Right cardiac atrium (tissue), 5 donors: ENCODE data around the gene CTCF. TPM values are rescaled to one million over a fixed set of nuclear protein-coding genes. Genes with fewer than 3 reads are reported as not detected.
A peak's percentile ranks its signal among the peaks of the same experiment; 100 is the strongest.

Source experiments
- ATAC-seq, 2 donors: fragments of 200-7000 bp; cut with Tn5 transposase; one replicate each; pipeline versions ENCODE4 v1.8.0 to v1.9.1; 2020; ENCODE audit warnings: moderate library complexity in 2 of 2, mild to moderate bottlenecking in 1 of 2
- DNase-seq, 3 donors: peaks; one replicate each; pipeline ENCODE4 v3.0.0-alpha.2; 2020
- H3K27ac ChIP-seq: one replicate; pipeline ENCODE4 v1.5.1; 2013; ENCODE audit warnings: mild to moderate bottlenecking, low read length, control low read depth, moderate library complexity
- H3K27me3 ChIP-seq: one replicate; pipeline ENCODE4 v1.6.1; 2013; ENCODE audit not compliant: control insufficient read depth, insufficient read depth
- H3K4me1 ChIP-seq: one replicate; pipeline ENCODE4 v1.6.1; 2013; ENCODE audit warnings: low read length; ENCODE audit not compliant: control insufficient read depth, insufficient read depth
- H3K4me3 ChIP-seq: one replicate; pipeline ENCODE4 v1.5.1; 2013; ENCODE audit warnings: low read length, control low read depth
- H3K9me3 ChIP-seq: one replicate; pipeline ENCODE4 v1.6.1; 2013; ENCODE audit warnings: low read length; ENCODE audit not compliant: control insufficient read depth
- WGBS: extraction: QIAGEN DNeasy Blood & Tissue Kit; methylation state at CpG from one replicate; pipeline ENCODE4 v1.1.7; 2013; 5-methylcytosine and 5-hydroxymethylcytosine counted together
- intact Hi-C, 4 donors: fragments of 100-400 bp; cut with DNase I; formaldehyde crosslinking; loops; one replicate each; pipeline versions ENCODE4 v1.11.0 to v1.14.0; 2022 to 2023
- polyA plus RNA-seq: library from polyadenylated mRNA; stranded (reverse); fragments of 200-250 nt; gene quantifications from one replicate; pipeline ENCODE4 v1.2.3, GENCODE V29; 2013
- total RNA-seq, 4 donors: library from RNA; stranded (reverse); fragmentation: NEBNext Ultra II Directional; extraction: Animal tissue kit (Norgen Biotek cat#: 25700); gene quantifications; one replicate each; pipeline ENCODE4 v1.2.1, GENCODE V29; 2021
- donor health status: healthy with polysubstance abuse.
- donor health status: DM: no; HTN: yes; CAD: no.
- donor health status: DM: no; HTN: no; CAD: no.
- donor health status: DM: no; HTN: yes; CAD: no; lungs with severe emphysema.
- donor health status: DM: yes; HTN: yes; CAD: no.

The CTCF gene
- total and polyA plus RNA-seq, 5 donors = 17.5 to 30.5 (median 27.8) TPM

DNA sequence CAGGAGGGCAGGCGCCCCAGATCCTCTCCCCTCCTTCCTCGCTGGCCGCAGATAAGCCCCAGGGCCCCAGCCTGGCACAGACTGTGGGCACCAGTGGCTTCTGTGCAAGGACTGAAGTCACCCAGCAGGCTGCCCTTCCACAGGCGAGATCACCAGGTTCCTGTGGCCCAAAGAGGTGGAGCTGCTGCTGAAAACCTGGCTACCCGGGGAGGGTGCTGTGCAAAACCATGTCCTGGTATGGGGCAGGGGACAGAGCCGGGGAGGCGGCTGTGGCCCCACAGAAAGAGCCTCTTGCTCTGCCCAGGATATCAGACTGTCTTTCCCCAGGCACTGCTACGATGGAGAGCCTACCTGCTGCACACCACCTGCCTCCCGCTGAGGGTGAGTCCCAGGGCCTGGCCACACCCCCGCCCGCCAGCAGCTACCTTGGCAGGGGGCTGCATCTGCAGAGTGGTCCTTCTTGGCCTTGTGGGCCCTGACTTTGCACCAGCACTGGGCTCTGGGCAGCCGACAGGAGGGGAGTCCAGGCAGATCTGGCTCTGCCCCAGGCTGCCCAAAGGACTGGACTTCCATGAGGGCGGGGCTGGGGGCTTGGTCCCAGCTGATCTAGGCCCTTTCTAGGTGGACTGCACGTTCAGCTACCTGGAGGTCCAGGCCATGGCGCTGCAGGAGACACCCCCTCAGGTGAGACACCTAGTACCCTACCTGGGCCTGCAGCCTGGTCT lies 83.2 kb downstream of the CTCF start:
- Histone ChIP-seq H3K4me1 (no peaks in the 10 kb centered on the region), H3K4me3 (no peak overlapping the region), H3K27ac (no peak overlapping the region), H3K9me3 (no peaks in the 10 kb centered on the region), H3K27me3 (no peaks in the 10 kb centered on the region)
- 80% methylated on average over 15 of the region's 15 CpGs for WGBS
- intact Hi-C loops = loop anchor here in 2 of 4 donors (2.0 to 10.0 kb wide), 2 partner anchors 81 to 125 kb away; partner anchors contain the start of gene CTCF (in 1 of the 2)
- ATAC-seq (no peak), DNase-seq (peak in 2 of 3 donors; percentile 47 to 58)

DNA sequence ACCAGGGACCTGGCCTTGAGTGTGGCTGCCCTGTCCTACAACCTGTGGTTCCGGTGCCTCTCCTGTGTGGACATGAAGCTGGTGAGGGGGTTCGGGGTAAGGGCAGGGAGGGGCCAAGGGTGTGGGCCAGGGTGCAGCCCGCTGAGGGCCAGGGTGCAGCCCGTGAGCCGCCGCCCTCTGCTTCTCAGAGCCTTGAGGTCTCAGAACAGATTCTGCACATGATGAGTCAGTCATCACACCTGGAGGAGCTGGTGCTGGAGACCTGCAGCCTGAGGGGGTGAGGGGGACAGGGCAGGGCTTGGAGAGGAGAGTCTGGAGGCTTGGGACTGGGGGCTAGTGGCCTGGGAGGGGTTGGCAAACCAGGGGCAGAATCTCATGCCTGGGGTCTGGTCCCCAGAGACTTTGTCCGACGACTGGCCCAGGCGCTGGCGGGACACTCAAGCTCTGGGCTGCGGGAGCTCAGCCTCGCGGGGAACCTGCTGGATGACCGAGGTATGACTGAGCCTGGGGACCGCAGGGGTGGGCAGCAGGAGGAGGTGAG lies 84.9 kb downstream of the CTCF start:
- H3K4me1 ChIP-seq = no peaks in the 10 kb centered on the region
- H3K4me3 ChIP-seq = no peak overlapping the region
- no peaks in the 10 kb centered on the region for H3K27me3 ChIP-seq
- DNase-seq (peak in 1 of 3 donors; percentile 26), ATAC-seq (no peak)
- intact Hi-C loops = loop anchor here in 1 of 4 donors (10.0 kb wide), 1 partner anchor 82 kb away; the partner anchor contains the start of gene CTCF
- WGBS = 71% methylated on average over 15 of the region's 15 CpGs
- H3K9me3 ChIP-seq = no peaks in the 10 kb centered on the region
- no peak overlapping the region for H3K27ac ChIP-seq

DNA sequence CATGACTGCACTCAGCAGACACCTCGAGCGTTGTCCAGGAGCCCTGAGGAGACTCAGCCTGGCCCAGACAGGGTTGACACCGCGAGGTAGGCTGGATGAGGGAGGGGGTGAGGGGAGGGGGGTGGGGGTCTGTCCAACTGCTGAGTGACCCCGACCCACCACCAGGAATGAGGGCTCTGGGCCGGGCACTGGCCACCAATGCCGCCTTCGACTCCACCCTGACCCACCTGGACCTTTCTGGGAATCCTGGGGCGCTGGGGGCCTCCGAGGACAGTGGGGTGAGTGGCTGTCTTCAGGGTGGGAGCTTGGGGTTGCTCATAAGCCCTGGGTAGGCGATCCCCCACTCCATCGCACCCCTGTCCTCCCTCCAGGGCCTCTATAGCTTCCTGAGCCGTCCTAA lies 85.4 kb downstream of the CTCF start:
- ATAC-seq (no peak), DNase-seq (peak in 1 of 3 donors; percentile 28)
- H3K27ac ChIP-seq = no peak overlapping the region
- no peaks in the 10 kb centered on the region for H3K4me1 ChIP-seq
- WGBS = 69% methylated on average over 13 of the region's 13 CpGs
- no peak overlapping the region for H3K4me3 ChIP-seq
- no peaks in the 10 kb centered on the region for H3K27me3 ChIP-seq
- no peaks in the 10 kb centered on the region for H3K9me3 ChIP-seq
- intact Hi-C loops = loop anchor here in 1 of 4 donors (10.0 kb wide), 1 partner anchor 83 kb away; the partner anchor contains the start of gene CTCF

DNA sequence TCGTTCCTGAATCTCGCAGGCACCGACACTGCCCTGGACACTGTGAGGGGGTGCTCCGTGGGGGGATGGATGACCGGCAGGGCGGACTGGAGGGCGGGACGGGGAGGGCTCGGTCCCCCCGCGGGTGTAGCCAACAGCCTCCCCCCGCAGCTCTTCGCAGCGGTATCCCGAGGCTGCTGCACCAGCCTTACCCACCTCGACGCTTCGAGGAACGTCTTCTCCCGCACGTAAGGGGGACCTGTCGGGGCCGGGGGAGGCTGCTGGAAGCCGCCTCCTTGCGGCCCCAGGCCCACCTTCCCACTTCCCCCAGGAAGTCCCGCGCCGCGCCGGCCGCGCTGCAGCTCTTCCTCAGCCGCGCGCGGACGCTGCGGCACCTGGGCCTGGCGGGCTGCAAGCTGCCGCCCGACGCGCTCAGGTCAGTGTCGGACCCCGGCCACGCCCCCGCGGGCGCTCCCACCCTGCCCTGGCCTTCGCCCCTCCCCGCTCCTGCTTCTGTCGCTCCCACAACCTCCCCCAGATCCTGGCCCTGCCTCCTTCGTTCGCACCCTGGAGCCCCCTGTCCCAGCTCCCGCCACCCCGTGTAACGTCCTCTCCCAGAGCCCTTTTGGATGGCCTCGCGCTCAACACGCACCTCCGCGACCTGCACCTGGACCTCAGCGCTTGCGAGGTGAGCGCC lies 85.9 kb downstream of the CTCF start:
- Histone ChIP-seq H3K4me1 (peaks cover 2% of the 10 kb centered on the region), H3K27ac (no peak overlapping the region), H3K4me3 (no peak overlapping the region), H3K9me3 (no peaks in the 10 kb centered on the region), H3K27me3 (no peaks in the 10 kb centered on the region)
- intact Hi-C loops = loop anchor here in 1 of 4 donors (10.0 kb wide), 1 partner anchor 83 kb away; the partner anchor contains the start of gene CTCF
- DNase-seq (peak in 1 of 3 donors; percentile 44), ATAC-seq (no peak)
- WGBS = 20% methylated on average over 65 of the region's 65 CpGs

DNA sequence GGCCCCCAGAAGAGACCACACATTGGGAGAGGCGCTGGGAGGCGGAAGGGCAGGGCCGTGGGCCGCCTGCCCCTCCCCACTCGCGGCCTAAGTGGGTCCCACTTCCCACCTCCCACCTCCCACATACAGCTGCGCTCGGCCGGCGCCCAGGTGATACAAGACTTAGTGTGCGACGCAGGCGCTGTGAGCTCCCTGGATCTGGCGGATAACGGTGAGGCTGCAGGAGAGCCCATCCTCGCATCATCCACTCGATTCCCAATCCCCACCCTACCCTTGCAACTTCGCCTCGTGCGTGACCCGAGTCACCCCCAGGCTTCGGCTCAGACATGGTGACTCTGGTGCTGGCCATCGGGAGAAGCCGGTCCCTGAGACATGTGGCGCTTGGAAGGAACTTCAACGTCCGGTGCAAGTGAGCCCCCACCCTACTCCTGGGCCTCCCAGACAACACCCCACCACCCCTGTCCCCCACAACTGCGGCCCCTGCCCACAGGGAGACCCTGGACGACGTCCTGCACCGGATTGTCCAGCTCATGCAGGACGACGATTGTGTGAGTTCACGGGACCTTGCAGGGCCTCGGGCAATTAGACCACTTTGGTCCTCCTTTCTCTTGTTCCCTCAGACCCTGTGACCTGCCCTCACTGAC lies 86.6 kb downstream of the CTCF start:
- WGBS = 46% methylated on average over 35 of the region's 35 CpGs
- DNase-seq (peak in 1 of 3 donors; percentile 38), ATAC-seq (no peak)
- intact Hi-C loops = loop anchor here in 1 of 4 donors (10.0 kb wide), 1 partner anchor 84 kb away; the partner anchor contains the start of gene CTCF
- no peaks in the 10 kb centered on the region for H3K27me3 ChIP-seq
- H3K9me3 ChIP-seq = no peaks in the 10 kb centered on the region
- H3K4me1 ChIP-seq = peaks cover 2% of the 10 kb centered on the region
- H3K4me3 ChIP-seq = no peak overlapping the region
- H3K27ac ChIP-seq = no peak overlapping the region

DNA sequence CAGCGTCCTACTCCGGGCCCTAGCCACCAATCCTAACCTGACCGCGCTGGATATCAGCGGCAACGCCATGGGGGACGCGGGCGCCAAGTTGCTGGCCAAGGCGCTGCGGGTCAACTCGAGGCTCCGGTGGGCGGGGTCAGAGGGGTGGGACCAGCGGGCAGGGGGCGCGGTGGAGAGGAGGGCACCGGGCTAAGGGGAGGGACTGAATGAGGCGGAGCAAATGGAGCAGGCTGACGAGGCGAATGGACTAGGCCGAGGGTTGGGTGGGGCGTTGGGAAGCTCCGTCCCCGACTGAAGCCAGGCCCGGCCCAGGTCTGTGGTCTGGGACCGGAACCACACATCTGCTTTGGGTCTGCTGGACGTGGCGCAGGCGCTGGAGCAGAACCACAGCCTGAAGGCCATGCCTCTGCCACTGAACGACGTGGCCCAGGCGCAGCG lies 87.2 kb downstream of the CTCF start:
- DNase-seq (peak in 2 of 3 donors; percentile 72 to 74), ATAC-seq (peak; percentile 24 to 50)
- no peaks in the 10 kb centered on the region for H3K27me3 ChIP-seq
- peaks cover 2% of the 10 kb centered on the region for H3K4me1 ChIP-seq
- H3K27ac ChIP-seq = no peak overlapping the region
- H3K9me3 ChIP-seq = no peaks in the 10 kb centered on the region
- H3K4me3 ChIP-seq = no peak overlapping the region
- intact Hi-C loops = loop anchor here in 1 of 4 donors (10.0 kb wide), 1 partner anchor 85 kb away; the partner anchor contains the start of gene CTCF
- 17% methylated on average over 34 of the region's 34 CpGs for WGBS

DNA sequence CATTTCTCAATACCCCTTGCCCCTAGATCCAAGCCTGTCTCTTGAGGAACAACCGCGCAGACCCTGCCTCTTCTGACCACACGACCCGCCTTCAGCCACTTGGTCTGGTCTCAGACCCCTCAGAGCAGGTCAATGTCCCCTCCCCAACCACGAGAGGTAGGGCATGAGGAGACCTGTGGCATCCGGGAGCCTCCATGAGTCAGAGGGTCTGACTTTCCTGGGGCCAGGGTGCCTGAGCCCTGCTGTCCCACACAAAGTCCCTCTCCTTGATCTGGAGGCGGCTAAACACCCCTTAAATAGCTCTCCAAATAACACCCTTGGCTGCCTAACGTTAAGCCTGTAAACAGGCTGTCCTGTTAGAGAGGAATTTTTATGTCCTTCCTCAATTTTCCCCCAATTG lies 87.7 kb downstream of the CTCF start:
- no peaks in the 10 kb centered on the region for H3K27me3 ChIP-seq
- WGBS = 60% methylated on average over 8 of the region's 8 CpGs
- intact Hi-C loops = no loop called here
- no peak overlapping the region for H3K27ac ChIP-seq
- no peak overlapping the region for H3K4me3 ChIP-seq
- H3K9me3 ChIP-seq = no peaks in the 10 kb centered on the region
- H3K4me1 ChIP-seq = peaks cover 2% of the 10 kb centered on the region
- DNase-seq (peak in 1 of 3 donors; percentile 20), ATAC-seq (no peak)

DNA sequence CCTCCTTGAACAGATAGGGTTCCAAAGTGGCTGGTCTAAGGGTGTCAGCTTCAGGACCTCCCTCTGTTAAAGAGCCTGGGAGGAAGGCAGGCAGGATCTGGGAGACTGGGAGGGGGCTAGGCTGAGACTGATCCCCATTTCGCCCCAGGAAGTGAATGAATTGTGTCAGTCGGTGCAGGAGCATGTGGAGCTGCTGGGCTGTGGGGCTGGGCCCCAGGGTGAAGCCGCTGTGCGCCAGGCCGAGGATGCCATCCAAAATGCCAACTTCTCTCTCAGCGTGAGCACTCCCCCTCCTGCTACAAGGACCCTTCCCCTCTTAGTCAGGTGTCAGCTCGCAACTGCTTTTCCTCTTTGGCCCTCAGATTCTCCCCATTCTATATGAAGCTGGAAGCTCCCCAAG lies 88.7 kb downstream of the CTCF start:
- no peak overlapping the region for H3K27ac ChIP-seq
- H3K9me3 ChIP-seq = no peaks in the 10 kb centered on the region
- H3K4me1 ChIP-seq = peaks cover 2% of the 10 kb centered on the region
- intact Hi-C loops = no loop called here
- peak in 1 of 3 donors; percentile 10 for DNase-seq
- H3K4me3 ChIP-seq = no peak overlapping the region
- no peaks in the 10 kb centered on the region for H3K27me3 ChIP-seq
- ATAC-seq = no peak
- WGBS = 92% methylated on average over 7 of the region's 7 CpGs

DNA sequence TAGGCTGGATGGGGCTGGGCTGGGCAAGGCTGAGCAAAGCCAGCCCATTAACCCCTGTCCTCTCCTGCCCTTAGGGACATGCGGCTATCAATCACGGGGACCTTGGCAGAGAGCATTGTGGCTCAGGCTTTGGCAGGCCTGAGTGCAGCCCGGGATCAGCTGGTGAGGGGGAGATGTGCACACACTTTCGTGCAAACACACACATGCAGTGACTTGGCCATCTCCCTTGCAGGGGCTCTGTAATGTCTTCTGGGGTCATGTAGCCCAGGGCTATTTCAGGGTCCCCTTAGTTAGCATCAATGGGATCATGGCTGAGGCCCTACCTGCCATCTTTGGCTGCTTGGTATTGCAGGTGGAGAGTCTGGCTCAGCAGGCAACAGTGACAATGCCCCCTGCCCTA lies 89.5 kb downstream of the CTCF start:
- intact Hi-C loops = no loop called here
- WGBS = 85% methylated on average over 4 of the region's 4 CpGs
- ATAC-seq (no peak), DNase-seq (peak in 1 of 3 donors; percentile 25)
- Histone ChIP-seq H3K9me3 (no peaks in the 10 kb centered on the region), H3K27me3 (no peaks in the 10 kb centered on the region), H3K4me3 (no peak overlapping the region), H3K27ac (no peak overlapping the region), H3K4me1 (peaks cover 2% of the 10 kb centered on the region)

DNA sequence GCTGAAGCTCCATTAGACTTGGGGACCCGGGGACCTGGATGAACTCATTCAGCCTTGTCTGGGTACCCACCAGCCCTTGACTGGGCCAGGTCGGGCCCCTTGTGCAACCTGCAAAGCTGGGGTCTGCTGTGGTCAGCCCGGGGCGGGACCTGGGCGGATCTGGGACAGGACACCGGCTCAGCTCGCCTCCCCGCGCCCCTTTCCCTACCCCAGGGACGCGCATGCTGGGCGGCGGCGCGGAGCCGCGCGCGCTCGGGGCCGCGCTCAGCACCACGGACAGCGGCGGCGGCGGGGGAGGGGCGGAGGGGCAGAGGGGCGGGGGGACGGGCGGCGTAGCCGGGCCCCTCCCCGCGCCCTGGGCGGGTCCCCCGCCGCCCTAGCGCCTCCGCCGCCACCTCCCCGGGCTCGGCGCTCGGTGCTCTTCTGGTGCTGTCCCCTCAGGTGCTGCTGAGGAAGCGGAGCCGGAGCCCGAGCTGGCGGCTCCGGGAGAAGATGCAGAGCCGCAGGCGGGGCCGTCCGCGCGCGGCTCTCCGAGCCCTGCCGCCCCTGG lies 90.3 kb downstream of the CTCF start:
- Histone ChIP-seq H3K4me1 (peaks cover 2% of the 10 kb centered on the region), H3K27me3 (no peaks in the 10 kb centered on the region), H3K9me3 (no peaks in the 10 kb centered on the region), H3K4me3 (peak overlapping the region; percentile 45), H3K27ac (no peak overlapping the region)
- ATAC-seq (peak in 1 of 2 donors; percentile 7), DNase-seq (peak in 2 of 3 donors; percentile 58 to 68)
- 3% methylated on average over 56 of the region's 59 CpGs for WGBS
- intact Hi-C loops = no loop called here
